ENCODE measurements around the gene INPP5K.

- TF ChIP-seq FOXA1 (IDR thresholded peaks at IDR 0.05) (no peak), HDGF (IDR thresholded peaks at IDR 0.05; ENCODE audit: borderline replicate concordance) (no peak), CTBP1 (IDR thresholded peaks at IDR 0.05; ENCODE audit: borderline replicate concordance) (no peak), FOXM1 (IDR thresholded peaks at IDR 0.05; ENCODE audit: borderline replicate concordance) (no peak), L3MBTL2 (conservative IDR thresholded peaks at IDR 0.05) (no peak), NFRKB (IDR thresholded peaks at IDR 0.05) (no peak), BHLHE40 (IDR thresholded peaks at IDR 0.05; ENCODE audit: borderline replicate concordance) (no peak), SUZ12 (IDR thresholded peaks at IDR 0.05) (no peak), SP1 (IDR thresholded peaks at IDR 0.05) (no peak), ZNF384 (IDR thresholded peaks at IDR 0.05) (no peak), ELF4 (IDR thresholded peaks at IDR 0.05) (no peak), ARNT (IDR thresholded peaks at IDR 0.05) (no peak), PKNOX1 (IDR thresholded peaks at IDR 0.05) (no peak), FOXK2 (IDR thresholded peaks at IDR 0.05) (no peak)
Measured at GRCh38 chr17:1522626-1523025, 6.2 kb upstream of the INPP5K start.

All from HEK293T (cell line).